HG02610 (cell line): ENCODE data around the gene TBX3.
"Not testable (repeated sequence)": the region's sequence is repeated elsewhere in the genome, so short reads cannot be mapped to it uniquely, and the experiment has no call there.

Source experiments
- ATAC-seq: cut with Tn5 transposase; IDR thresholded peaks from one replicate; pipeline ENCODE4 v1.9.1; 2021; ENCODE audit warnings: mild to moderate bottlenecking, moderate library complexity; ENCODE audit not compliant: unreplicated experiment

Gene TBX3

DNA sequence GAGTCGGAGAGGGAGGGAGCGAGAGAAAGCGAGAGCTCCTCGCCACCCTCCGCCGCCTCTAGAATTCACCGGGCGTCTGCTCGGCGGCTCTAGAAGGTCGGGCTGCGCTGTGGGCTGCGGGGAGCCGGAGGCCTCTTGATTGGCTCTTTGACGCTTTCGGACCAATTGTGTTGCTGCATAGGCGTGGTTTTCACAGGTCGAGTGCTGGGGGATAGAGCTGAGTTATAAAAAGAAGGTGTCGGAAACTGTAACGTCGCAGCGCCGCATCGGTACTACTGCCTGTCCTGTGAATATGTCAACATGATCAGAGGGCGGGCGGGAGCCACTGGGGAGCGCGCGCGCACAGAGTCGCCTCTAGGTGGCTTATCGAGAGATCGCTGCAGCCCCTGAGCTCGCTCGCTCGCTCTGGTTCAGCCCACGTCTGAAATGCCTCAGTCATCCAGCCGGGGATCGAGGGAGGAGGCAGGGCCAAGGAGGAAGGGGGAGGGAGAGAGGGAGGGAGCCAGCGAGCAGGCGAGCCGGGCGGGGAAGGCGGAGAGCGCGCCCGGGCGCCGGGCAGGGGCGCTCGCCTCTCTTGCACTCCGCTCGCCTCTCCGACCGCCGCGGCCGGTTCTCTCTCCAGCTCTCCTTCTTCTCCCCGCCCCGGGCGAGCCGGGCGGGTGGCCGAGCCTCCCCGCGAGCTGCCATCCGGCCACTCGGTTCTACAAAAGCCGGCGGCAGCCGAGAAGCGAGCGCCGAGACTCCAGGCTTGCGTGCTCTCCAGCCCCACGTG, at the start of gene TBX3:
TBX3 (minus strand) TSS at position 78 of the 772 bp plus-strand sequence. CDS start 975 bp downstream, outside the sequence.
- ATAC-seq, result no peak

DNA sequence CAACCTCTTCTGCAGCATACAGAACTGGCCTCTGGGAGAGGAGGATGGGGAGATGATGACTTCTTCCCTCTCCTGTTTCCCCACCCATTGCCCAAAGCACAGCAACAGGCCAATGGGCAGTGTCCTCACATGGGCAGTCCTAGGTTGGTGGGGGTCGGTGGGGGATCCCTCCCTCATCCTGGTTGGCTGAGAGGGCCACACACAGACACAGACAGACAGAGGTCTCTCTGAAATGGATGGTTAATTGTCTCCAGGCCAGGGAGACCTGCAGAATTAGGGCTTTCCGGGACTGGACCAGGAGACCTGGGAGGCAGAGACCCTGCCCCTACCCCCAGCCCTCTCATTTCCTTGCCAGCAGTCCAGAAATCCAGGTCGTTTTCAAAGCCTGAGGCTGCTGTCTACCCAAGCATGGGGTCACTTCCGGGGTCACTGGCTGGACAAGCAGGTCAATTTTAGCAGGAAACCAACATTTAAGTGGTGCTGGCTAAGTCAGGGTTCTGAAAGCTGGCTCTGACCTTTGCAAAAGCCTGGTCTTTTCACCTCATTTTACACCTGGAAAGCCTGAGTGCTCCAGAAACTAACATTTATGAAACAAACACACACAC, 48.6 kb upstream of the TBX3 start:
- ATAC-seq, result no peak

DNA sequence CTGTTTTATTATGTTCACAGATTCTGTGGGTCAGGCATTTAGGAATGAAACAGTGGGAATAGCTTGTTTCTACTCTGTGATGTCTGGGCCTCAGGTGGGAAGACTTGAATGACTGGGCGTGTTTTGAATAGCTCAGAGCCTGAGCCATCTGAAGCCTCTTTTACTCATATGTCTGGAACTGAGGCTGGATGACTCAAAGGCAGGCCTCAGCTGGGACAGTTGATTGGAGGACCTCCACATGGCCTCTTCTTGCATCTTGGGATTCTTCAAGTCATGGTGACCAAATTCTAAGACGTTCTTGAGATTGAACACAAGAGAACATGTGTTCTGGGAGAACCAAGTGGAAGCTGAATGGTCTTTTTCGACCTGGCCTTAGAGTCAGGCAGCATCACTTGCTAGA, 45.8 kb upstream of the TBX3 start:
- no peak for ATAC-seq

DNA sequence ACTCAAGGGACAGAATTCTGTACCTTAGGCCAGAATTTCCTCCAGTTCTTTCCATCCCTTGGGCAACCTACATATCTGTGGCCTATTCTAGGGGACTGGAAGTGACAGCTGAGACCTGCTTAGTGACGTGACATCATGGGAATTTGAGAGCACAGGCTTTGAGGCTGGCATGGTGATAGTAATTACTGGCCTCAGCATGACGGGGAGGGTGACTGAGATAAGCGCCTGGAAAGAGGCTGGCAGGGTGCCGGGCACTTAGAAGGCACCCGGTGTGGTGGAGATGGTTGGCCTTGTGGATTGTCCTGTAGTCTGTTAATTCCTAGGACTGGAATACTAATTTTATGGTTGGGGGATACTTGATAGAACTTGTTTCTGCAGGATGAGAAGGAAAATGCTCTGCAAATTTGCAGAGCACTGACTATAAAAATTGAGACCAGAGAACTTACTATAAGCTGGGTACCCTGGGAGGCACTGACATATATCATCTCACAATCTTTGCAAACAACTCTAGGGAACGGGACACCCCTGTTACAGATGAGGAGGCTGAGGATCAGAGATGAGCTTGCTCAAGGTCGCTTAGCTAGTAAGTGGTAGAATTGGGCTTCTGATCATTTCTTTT, 42.2 kb upstream of the TBX3 start:
- ATAC-seq, result no peak

DNA sequence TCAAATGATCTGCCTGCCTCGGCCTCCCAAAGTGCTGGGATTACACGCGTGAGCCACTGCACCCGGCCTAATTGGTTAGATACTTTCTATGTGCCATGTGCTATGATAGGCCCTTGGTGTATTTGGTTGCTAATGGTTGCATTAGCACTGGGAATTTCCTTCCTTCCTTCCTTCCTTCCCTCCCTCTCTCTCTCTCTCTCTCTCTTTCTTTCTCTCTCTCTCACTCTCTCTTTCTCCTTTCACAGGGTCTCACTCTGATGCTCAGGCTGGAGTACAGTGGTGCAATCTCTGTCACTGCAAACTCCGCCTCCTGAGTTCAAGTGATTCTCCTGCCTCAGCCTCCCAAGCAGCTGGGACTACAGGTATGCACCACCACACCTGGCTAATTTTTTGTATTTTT, 38.2 kb upstream of the TBX3 start:
- ATAC-seq, result not testable (repeated sequence)

DNA sequence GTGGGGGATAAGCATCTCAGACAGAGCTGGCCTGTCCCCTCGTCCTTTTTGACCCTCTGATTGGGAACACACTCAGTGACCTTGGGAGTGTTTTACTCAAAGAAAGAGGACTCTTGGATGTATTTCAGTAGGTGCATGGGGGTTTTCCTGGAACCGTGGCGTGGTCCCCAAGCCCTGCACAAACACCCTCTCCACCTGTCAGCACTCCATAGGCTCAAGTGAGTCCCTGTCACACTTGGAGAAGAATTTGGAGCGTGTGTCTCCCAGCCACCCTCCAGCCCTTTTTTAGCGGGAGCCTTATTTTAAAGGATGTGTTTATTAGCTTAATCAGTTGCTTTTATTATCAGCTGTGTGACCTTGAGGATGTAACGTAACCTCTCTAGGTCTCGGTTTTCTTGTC, 37.3 kb upstream of the TBX3 start:
- no peak for ATAC-seq

DNA sequence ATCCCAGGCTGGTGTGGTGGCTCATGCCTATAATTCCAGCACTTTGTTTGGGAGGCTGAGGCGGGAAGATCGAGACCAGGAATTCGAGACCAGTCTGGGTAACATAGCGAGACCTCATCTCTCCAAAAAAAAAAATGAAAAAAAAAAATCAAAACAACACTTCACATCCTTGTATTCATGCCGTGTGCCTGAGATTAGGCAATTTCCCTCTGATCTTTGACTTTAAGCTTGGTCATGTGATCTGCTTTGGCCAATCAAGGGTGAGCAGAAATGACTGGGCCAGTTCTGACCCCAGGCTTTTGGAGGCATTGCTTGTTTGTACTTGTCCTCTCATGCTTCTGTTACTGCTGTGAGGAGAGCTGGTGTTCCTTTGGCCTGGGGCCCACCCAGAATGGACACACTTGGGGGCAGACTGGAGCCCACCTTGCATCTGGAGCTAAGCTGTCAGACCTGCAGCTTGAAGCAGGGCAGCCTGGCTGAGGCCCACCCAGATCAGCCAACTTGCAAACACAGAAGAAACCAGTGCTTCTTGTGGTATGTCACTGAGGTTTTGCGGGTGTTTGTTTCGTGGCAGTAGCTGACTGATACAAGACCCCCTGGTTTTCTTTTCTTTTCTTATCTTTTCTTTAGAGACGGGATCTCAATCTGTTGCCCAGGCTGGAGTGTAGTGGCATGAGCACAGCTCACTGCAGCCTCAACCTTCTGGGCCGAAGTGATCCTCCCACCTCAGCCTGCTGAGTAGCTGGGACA, 29.7 kb upstream of the TBX3 start:
- no peak for ATAC-seq

DNA sequence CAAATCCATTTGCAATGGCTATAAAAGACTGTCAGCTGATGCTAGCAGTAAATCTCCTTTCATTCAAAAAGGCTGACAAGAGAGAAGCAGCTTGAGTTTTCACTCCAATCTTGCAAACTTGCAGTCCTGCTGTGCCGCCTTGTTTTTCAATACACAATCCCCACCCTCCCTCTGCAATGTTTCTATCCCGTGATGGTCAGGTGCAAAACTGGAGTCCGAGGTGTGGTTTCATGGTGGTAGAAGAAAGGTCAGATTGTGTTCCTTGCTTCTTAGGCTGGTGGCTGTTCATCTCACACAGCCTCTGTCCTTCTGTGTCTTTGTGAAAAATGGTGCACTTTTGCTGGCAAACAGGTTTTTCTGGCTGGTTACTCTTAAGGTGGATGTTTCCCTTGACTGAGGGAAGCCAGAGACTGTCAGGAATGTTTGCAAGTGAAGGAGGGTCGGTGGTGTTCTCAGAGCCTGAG, 27.7 kb upstream of the TBX3 start:
- ATAC-seq, result no peak

DNA sequence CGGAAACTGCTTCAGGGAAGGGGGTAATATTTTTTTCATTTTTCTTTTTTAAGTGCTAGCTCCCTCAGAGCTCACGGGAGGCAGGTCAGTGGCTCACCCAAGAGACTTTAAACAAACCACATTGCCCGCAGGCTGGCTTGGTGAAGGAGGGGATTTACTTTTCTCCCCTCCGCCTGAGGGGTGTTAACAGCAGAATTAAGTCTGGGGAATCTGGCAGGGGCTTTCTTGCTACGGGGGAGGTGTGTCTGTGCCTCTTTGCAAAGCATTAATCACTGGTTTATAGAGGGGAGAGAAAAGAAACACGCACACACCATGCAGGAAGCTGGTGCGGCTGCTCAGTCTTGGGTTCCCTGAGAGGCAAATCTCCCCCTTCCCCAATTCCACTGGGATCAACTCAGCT, 26.2 kb upstream of the TBX3 start:
- peak; percentile 46 for ATAC-seq

DNA sequence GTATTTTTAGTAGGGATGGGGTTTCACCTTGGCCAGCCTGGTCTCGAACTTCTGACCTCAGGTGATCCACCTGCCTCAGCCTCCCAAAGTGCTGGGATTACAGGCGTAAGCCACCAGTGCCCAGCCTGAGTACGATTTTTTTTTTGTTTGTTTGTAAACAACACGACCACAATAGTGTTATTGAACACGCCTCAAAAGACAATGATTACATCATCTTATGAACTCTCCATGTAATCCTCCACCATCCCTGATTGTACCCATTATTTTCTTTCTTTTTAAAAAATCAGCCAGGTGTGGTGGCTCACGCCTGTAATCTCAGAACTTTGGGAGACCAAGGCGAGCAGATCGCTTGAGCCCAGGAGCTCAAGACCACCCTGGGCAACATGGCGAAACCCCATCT, 25.1 kb upstream of the TBX3 start:
- ATAC-seq, result no peak

DNA sequence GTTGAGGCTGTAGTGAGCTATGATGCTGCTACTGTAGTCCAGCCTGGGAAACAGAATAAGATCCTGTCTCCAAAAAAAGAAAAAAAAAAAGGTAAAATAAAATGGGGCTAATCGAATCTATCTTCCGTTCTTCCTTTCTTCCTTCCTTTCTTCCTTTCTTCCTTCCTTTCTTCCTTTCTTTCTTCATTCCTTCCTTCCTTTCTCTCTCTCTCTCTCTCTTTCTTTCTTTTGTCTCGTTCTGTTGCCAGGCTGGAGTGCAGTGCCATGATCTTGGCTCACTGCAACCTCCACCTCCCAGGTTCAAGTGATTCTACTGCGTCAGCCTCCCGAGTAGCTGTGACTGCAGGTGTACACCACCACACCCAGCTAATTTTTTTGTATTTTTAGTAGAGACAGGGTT, 24.6 kb upstream of the TBX3 start:
- not testable (repeated sequence) for ATAC-seq

DNA sequence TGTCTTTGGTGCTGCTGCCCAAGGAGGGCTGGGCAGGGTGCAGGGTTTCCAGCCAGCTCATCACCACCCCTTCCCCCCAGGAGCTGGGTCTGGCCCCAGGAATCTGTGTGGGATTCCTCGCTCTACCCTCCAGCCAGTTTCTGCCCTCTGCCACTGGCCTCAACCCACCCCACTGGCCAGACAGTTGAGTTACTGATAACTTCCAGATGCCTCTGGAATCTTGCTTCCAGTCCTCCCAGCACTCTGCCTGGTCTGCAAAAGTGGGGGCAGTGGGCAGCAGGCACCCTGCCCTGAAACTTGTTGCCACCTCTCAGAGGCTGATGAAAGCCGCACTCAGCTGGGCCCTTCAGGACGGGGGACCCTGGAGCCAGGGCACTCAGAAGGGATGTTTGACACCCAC, 20.1 kb upstream of the TBX3 start:
- no peak for ATAC-seq

DNA sequence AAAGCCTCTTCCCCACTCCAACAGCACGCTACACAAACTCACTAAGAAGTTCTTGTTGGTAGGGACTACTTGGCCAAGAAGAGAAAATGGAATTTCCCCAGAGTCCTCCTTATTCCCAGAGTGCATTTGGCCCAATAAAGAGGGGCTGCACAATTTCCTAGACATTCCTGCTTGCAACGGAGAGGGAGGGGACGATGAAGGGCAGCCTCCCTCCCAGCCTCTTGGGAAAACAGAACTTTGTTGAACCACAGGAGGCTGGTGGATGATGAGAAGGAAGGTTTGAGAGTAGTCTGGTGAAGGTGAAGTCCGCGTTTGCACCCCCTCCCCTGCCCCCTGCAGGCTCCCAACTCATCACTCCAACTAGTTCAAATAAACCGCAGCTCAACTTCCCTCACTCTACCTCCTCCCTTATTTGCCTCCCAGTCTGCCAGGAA, 19.1 kb upstream of the TBX3 start:
- no peak for ATAC-seq

DNA sequence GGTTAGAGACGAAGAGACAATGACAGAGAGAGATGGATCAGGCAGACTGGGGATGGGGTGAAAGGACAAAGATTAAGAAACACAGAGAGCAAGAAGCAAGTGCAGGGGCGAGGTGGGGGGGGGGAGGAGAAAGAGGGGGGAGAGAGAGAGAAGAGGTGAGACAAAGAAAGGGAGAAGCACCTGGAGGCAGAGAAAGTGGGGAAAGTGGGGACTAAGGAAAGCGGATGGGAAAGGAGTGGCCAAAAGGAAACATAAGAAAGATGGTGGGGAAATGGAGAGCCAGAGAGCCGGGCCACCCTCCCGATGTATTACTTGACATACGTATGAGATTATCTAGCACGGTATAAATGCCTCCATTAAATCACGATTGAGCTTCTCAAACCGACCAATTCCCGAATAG, 18.5 kb upstream of the TBX3 start:
- ATAC-seq, result no peak

DNA sequence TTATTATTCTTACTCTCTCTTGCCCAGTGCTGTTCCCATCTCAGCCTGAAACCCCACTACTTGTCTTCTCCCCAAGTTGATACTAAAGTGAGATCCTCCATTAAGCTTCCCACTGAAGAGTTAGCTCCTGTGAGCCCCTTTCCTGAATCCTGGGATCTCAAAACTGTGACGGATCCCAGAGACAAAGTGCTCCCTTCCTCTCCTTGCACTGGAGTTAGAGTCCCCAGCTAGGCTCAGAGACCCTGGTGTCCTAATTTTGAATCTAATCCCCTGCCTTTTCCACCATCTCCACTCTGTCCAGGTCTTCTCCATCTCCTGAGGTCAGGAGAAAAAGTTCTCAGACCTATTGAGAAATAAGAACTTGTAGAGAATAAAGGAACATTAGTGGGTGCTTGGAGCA, 17.6 kb upstream of the TBX3 start:
- ATAC-seq, result no peak

DNA sequence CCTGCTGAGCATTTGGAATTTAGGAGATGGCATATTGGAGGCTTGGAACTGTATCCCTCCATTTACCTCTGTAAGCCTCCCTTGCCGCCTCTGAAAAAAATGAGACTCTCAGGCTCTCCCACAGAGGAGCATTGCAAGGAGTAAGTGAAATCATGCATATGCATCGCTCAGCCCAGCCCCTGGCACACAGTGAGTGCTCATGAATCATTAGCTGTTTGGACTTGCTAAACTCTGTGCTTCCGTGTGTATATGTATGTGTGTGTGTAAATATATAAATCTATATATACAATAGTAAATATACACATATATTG, 17.1 kb upstream of the TBX3 start:
- no peak for ATAC-seq

DNA sequence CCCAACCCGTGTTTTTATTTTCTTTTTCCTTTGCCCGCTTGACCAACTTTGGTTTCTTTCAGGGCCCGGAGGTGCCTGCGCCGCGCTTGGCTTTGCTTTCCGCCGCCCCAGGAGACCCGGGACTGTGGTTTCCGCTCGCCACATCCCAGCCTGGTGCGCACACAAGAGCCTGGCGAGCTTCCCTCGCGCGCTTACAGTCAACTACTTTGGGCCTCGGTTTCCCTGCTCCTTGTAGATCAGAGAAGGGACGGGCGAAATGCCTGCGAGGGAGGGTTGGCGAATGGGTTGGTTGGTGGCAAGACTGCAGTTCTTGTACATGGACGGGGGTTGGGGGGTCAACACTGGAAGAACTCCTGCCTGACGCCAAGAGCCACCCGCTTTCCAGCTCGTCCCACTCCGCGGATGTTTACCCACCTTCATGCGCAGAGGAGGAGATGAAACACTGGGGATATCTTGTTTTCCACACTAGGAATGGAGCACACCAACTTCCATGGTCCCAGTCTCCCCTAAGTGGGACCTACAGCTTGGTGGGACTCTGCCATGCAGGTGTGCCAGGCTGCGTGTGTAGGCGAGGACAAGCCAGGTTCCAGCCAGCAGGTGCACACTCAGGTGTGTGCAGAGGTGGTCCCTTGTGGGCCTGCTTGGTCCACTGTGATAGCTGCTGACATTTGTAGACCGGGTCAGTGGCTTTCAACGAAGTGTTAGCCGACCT, 16.6 kb upstream of the TBX3 start:
- ATAC-seq, result no peak

DNA sequence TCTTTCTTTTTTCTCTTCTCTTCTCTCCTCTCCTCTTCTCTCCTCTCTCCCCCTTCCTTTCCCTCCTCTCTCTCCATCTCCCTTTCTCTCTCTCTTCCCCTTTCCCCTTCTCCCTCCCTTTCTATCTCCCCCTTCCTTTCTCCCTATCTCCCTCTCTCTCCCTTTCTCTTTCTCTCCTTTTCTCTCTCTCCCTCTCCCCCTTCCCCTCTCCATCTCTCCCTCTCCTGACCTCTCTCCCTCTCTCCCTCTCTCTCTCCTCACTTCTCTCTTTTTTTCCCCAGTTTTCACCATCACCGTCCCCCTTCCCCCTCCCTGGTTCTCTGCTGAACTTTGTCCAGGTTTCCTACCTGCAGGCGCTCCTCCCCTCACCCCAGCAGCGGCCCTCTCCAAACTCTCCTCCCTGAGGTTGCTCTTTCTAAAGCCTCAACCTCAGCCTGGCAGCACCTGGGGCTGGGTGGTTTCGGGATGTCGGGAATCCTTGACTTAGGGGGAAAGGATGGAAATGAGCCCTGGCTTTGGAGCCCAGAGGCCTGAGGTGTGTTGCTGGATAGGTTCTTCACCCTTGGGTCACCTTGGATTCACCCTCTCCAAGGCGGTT, 14.7 kb upstream of the TBX3 start:
- no peak for ATAC-seq

DNA sequence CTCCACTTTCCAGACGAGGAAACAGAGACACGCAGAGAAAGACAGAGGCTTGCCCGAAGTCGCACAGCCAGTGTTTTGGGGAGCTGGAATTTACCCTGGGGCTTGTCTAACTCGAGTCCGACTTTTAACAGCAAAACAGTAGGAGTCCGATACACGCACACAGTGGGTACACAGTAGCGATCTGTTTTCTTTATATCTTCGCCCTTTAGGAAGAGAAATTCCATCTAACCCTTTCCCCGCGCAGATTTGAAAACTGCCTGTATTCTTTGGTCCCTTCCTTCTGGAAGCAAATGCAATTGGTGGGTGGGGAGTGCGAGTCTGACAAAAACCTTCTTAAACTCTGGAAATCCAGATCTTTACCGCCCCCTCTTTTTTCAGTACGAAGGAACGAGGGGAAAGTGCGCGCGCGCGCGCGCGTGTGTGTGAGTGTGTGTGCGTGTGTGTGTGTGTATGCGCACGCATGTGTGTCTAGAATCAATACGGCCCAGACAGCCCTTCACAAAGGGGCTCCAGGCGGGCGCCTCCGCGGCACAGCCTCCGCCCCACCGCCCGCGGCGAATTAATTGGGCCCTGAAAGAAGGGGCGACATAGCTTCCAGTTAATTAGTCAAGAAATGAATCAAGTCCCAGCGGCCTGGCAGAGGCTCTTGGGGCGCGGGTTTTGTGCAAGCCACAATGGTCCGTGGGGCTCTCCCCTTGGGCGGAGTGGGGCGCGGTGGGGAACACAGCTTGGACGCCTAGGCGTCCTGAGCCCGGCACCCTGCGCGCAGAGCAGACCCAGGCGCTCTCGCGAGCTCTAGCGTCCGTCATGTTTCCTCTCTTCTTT, 14.0 kb upstream of the TBX3 start:
- ATAC-seq, result no peak

DNA sequence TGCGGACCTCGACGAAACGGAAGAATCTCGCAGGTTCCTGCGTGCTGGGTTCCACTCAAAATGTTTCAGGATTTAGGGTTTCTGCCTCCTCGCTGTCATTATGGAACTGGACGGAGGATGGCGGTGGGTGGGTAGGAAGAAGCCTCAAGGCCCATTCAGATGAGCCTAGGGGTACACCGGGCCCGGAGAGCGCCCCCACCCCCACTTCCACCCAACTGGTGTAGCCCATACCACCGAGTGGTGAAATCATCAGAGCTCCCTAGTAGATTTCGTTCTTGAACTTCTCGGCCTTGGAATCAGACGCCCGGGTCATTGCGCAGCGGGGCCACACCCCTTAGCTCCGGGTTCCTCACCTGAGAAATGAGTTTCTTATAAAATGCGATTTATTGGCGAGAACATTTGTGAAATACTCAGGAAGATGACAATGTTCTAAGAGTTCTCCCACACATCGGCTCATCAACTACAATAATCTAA, 13.3 kb upstream of the TBX3 start:
- no peak for ATAC-seq
